HL-60 (cell line): ENCODE measurements around the gene KLHL3.

Experiments used
- DNase-seq, 2 experiments: peaks; one replicate each; pipeline ENCODE4 v3.0.0-alpha.2; 2010 to 2020; ENCODE audit warnings: low read depth in 1 of 2, low spot score in 1 of 2
- H3K27ac ChIP-seq: fragments of 250-450 bp; sonication (Bioruptor Pico); replicated peaks from 2 replicates; pipeline ENCODE4 v1.5.1; 2020; ENCODE audit warnings: mild to moderate bottlenecking, moderate library complexity
- H3K27me3 ChIP-seq: fragments of 250-450 bp; sonication (Bioruptor Pico); 2 replicates; pipeline ENCODE4 v1.5.1; 2021; ENCODE audit warnings: mild to moderate bottlenecking, moderate library complexity; ENCODE audit not compliant: insufficient read depth, poor library complexity, severe bottlenecking
- H3K4me3 ChIP-seq: replicated peaks from 2 replicates; pipeline ENCODE4 v1.5.1; 2011; ENCODE audit warnings: mild to moderate bottlenecking, control low read depth, low read length; ENCODE audit not compliant: insufficient read depth
- GABPA ChIP-seq: IDR thresholded peaks from 2 replicates; pipeline ENCODE4 v1.6.1; 2012; ENCODE audit warnings: low read depth
- POLR2AphosphoS5 ChIP-seq: IDR thresholded peaks from 2 replicates; pipeline ENCODE4 v1.6.1; 2012; ENCODE audit warnings: low read depth
- SPI1 ChIP-seq: IDR thresholded peaks from 2 replicates; pipeline ENCODE4 v1.6.1; 2012; ENCODE audit warnings: low read depth, mild to moderate bottlenecking, borderline replicate concordance
- TF ChIP-seq, protein P1 (sequence below): IDR thresholded peaks from 2 replicates; pipeline ENCODE4 v1.6.1; 2012; ENCODE audit warnings: low read depth; ENCODE audit not compliant: insufficient replicate concordance
- TF ChIP-seq, protein P2 (sequence below): IDR thresholded peaks from one replicate; pipeline ENCODE4 v1.5.1; 2011; ENCODE audit warnings: low read length, control low read depth, inconsistent platforms; ENCODE audit not compliant: insufficient read depth

KLHL3 gene

DNA sequence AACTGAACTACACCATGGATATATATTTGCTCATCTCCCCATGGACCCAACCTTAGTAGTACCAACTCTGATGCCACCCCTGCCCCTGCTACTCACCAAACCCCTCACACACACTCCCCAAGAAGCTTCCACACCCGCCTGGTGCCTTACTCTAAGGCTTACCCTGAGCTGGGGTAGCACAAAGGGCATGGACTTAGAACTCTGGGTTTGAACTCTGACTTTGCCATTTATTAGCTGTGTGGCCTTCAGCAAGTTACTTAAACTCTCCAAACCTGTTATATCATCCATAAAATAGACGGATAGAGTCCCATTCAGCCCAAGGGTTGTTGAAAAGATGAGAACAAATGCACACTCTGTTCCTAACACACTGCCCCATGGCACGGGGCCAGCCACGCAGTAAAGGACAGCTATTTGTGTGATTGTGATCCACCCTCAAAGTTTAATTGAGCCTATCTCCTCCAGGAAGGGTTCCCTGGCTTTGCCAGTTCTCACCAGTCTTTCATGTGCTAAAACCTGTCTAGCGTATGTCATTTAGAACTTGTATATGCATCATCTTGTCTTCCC lies 111.0 kb downstream of the KLHL3 start:
- Histone ChIP-seq H3K27ac (no peak overlapping the region), H3K4me3 (no peak overlapping the region), H3K27me3 (no peaks in the 10 kb centered on the region)
- TF ChIP-seq SPI1 (no peak), POLR2AphosphoS5 (no peak), GABPA (no peak)
- TF ChIP-seq, protein P1, sequence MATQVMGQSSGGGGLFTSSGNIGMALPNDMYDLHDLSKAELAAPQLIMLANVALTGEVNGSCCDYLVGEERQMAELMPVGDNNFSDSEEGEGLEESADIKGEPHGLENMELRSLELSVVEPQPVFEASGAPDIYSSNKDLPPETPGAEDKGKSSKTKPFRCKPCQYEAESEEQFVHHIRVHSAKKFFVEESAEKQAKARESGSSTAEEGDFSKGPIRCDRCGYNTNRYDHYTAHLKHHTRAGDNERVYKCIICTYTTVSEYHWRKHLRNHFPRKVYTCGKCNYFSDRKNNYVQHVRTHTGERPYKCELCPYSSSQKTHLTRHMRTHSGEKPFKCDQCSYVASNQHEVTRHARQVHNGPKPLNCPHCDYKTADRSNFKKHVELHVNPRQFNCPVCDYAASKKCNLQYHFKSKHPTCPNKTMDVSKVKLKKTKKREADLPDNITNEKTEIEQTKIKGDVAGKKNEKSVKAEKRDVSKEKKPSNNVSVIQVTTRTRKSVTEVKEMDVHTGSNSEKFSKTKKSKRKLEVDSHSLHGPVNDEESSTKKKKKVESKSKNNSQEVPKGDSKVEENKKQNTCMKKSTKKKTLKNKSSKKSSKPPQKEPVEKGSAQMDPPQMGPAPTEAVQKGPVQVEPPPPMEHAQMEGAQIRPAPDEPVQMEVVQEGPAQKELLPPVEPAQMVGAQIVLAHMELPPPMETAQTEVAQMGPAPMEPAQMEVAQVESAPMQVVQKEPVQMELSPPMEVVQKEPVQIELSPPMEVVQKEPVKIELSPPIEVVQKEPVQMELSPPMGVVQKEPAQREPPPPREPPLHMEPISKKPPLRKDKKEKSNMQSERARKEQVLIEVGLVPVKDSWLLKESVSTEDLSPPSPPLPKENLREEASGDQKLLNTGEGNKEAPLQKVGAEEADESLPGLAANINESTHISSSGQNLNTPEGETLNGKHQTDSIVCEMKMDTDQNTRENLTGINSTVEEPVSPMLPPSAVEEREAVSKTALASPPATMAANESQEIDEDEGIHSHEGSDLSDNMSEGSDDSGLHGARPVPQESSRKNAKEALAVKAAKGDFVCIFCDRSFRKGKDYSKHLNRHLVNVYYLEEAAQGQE: no peak
- TF ChIP-seq, protein P2, sequence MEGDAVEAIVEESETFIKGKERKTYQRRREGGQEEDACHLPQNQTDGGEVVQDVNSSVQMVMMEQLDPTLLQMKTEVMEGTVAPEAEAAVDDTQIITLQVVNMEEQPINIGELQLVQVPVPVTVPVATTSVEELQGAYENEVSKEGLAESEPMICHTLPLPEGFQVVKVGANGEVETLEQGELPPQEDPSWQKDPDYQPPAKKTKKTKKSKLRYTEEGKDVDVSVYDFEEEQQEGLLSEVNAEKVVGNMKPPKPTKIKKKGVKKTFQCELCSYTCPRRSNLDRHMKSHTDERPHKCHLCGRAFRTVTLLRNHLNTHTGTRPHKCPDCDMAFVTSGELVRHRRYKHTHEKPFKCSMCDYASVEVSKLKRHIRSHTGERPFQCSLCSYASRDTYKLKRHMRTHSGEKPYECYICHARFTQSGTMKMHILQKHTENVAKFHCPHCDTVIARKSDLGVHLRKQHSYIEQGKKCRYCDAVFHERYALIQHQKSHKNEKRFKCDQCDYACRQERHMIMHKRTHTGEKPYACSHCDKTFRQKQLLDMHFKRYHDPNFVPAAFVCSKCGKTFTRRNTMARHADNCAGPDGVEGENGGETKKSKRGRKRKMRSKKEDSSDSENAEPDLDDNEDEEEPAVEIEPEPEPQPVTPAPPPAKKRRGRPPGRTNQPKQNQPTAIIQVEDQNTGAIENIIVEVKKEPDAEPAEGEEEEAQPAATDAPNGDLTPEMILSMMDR: no peak
- no peak for DNase-seq

DNA sequence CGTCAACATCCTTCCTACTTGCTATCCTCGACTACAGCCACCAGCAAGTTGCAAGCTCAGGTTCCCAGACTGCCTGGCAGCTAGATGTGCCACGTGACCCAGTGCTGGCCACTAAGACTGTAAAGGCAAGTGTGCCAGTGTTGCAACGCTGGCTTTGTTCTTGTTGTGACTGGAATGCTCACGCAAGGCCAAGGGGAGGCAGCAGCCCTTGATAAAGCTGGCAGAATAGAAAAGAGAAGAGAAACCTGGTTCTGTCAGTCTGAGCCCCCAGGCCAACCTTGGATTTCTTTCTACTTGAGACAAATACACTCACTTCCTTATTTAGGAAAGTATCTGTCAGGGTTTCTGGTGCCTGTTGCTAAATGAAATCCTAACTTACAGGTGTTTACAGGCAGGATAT lies 113.0 kb downstream of the KLHL3 start:
- Histone ChIP-seq H3K27ac (no peak overlapping the region), H3K4me3 (no peak overlapping the region), H3K27me3 (no peaks in the 10 kb centered on the region)
- peak; percentile 58 to 72 for DNase-seq
- TF ChIP-seq, protein P2: no peak
- TF ChIP-seq GABPA: no peak
- TF ChIP-seq, protein P1: no peak

DNA sequence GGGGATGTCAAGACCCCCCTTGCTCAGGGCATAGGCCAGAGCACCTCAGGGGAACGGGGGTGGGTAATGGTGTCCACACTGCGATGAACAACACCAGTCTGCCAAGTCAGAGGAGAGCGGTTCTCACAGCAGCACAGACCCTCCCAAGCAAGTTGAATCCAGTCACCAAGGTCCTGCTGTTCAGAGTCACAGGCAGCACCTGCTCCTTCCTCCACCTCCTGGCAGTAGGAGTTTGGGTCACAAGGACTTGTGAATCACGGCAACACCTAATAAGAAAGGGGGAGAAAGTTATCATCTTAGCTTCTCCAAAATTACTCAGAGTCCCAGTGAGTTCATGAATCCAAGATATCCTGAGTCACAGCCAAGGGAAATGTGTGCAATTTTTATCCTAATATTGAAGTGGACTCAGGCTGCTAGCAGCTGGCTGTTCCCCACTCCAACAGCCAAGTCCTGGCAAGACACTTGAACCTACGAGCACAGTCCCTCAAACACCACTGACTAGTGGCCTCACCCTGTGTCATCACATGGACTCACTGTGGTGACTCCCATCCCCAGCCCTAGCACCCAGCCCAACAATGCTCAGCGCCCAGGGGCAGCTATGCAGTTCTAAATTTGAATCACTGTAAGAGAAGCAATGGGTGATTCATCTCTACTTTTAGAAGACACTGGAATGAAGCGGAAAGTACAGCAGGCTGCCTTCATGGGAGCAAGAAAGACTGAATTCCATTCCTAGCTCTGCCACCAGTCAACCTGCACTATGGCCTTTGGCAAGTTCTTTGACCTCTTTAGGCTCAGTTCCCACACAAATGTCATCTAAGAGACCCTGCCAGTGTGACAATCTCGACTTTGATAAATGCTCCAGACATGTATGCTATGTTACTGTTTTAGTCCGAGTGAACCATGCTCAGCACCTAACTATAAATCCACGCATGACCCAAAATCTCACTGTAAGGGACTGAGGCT lies 113.7 kb downstream of the KLHL3 start:
- H3K27me3 ChIP-seq: no peaks in the 10 kb centered on the region
- no peak for TF ChIP-seq SPI1
- TF ChIP-seq, protein P1: no peak
- no peak for TF ChIP-seq POLR2AphosphoS5
- no peak for TF ChIP-seq GABPA
- TF ChIP-seq, protein P2: no peak
- H3K27ac ChIP-seq: no peak overlapping the region
- DNase-seq: no peak
- no peak overlapping the region for H3K4me3 ChIP-seq
